ENCODE results near the gene PLXDC1. TPM values are rescaled to one million over a fixed set of nuclear protein-coding genes. Genes with fewer than 3 reads are reported as not detected.

PLXDC1 gene
- total RNA-seq, 4 donors from 2014 or later: 3.3 to 45.1 (median 21.5) TPM

GRCh38 chr17:39110435-39111136 lies 40.9 kb downstream of the PLXDC1 start:
- Histone ChIP-seq H3K36me3 (no peaks in the 10 kb centered on the region), H3K4me3 (no peak overlapping the region), H3K4me1 (no peaks in the 10 kb centered on the region), H3K27me3 (no peaks in the 10 kb centered on the region), H3K27ac (no peak overlapping the region), H3K9me3 (no peaks in the 10 kb centered on the region)
- DNase-seq: no peak
- TF ChIP-seq CTCF (IDR thresholded peaks at IDR 0.05) (no peak), POLR2A (IDR thresholded peaks at IDR 0.05) (no peak)
- intact Hi-C loops (cut with DNase I; ENCODE audit: low total_unique reads): no loop called here

- intact Hi-C loops (cut with DNase I; ENCODE audit: low total_unique reads): no loop called here
Measured at GRCh38 chr17:39108461-39109375, 42.7 kb downstream of the PLXDC1 start.

GRCh38 chr17:39107973-39108372 lies 43.5 kb downstream of the PLXDC1 start:
- Histone ChIP-seq H3K36me3 (no peaks in the 10 kb centered on the region), H3K27ac (no peak overlapping the region), H3K4me1 (no peaks in the 10 kb centered on the region), H3K27me3 (no peaks in the 10 kb centered on the region), H3K9me3 (no peaks in the 10 kb centered on the region), H3K4me3 (no peak overlapping the region)
- TF ChIP-seq POLR2A (IDR thresholded peaks at IDR 0.05): no peak
- TF ChIP-seq CTCF (IDR thresholded peaks at IDR 0.05): no peak
- DNase-seq: no peak
- intact Hi-C loops (cut with DNase I; ENCODE audit: low total_unique reads): no loop called here

More at GRCh38 chr17:39108461-39109375, 42.7 kb downstream of the PLXDC1 start:
- H3K27ac ChIP-seq: no peak overlapping the region
- no peaks in the 10 kb centered on the region for H3K9me3 ChIP-seq
- no peak for DNase-seq
- H3K27me3 ChIP-seq: no peaks in the 10 kb centered on the region
- TF ChIP-seq POLR2A (IDR thresholded peaks at IDR 0.05) (no peak), CTCF (IDR thresholded peaks at IDR 0.05) (no peak)
- no peak overlapping the region for H3K4me3 ChIP-seq
- H3K4me1 ChIP-seq: no peaks in the 10 kb centered on the region
- no peaks in the 10 kb centered on the region for H3K36me3 ChIP-seq

GRCh38 chr17:39107155-39107554 lies 44.3 kb downstream of the PLXDC1 start:
- no peaks in the 10 kb centered on the region for H3K9me3 ChIP-seq
- no peak overlapping the region for H3K27ac ChIP-seq
- H3K4me3 ChIP-seq: no peak overlapping the region
- DNase-seq: no peak
- TF ChIP-seq POLR2A (IDR thresholded peaks at IDR 0.05) (no peak), CTCF (IDR thresholded peaks at IDR 0.05) (no peak)
- H3K27me3 ChIP-seq: no peaks in the 10 kb centered on the region
- no peaks in the 10 kb centered on the region for H3K4me1 ChIP-seq
- intact Hi-C loops (cut with DNase I; ENCODE audit: low total_unique reads): no loop called here
- H3K36me3 ChIP-seq: no peaks in the 10 kb centered on the region

GRCh38 chr17:39105705-39106104 lies 45.7 kb downstream of the PLXDC1 start:
- TF ChIP-seq CTCF (IDR thresholded peaks at IDR 0.05) (no peak), POLR2A (IDR thresholded peaks at IDR 0.05) (no peak)
- Histone ChIP-seq H3K36me3 (no peaks in the 10 kb centered on the region), H3K4me1 (no peaks in the 10 kb centered on the region), H3K27me3 (no peaks in the 10 kb centered on the region), H3K9me3 (no peaks in the 10 kb centered on the region), H3K4me3 (no peak overlapping the region), H3K27ac (no peak overlapping the region)
- no peak for DNase-seq
- intact Hi-C loops (cut with DNase I; ENCODE audit: low total_unique reads): no loop called here

Measured in uterus (tissue), 4 donors.